ENCODE measurements around the gene SELENOM.
"Not testable (repeated sequence)": the region's sequence is repeated elsewhere in the genome, so short reads cannot be mapped to it uniquely, and the experiment has no call there.

SELENOM gene

DNA sequence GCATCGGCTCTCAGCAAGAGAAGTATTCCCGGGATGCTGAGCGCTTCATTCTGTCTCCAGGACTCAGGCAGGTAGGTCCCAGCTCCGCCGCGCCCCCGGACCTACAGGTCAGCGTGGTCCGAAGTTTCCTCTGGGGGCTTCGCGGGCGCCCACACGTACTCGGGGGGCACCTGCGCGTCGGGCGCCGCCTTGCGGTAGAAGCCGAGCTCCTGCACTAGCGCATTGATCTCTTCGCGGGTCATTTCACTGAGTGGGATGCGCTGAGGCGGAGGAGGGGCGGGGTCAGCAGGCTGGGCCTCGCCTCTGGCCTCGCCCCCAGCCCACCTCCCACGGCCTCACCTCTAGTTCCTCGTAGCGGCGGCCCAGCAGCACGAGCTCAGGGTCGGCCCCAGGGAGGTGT, 2.5 kb downstream of the SELENOM start:
- DNase-seq, result peak in 1 of 5 experiments; percentile 19

- DNase-seq, result no peak
These were observed 3.3 kb downstream of the SELENOM start for GRCh38 chr22:31103899-31104694.

GRCh38 chr22:31103111-31103510, 4.3 kb downstream of the SELENOM start:
- no peak for DNase-seq

DNA sequence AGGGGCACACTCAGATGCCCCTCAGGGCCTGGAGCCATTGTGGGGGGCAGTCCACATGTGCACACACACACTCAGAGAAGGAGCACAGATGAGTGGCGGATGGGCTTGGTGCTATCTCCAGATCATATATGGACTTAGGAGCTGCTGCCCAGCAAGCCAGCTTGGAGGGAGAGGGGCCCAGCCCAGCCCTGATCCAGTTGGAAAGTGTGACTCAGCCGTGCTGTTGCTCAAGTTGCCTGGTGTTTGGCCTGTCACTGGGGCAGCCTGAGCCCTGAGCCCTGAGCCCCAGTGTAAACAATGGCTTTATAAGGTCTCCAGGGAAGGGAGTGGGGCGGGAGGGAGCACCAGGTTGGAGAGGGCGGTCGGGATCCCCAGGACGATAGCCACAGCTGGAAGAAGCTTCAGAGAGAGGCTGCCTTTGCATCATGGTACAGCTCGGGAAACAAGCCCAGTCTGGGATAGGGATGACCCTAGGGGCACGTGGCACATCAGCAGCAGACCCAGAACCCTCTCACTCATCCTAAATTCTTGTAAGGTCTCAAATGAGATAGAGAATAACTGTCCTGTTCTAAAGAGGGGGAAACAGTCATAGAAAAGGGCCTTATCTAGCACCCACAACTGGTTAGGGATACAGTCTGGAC, 4.8 kb downstream of the SELENOM start:
- DNase-seq, result no peak

DNA sequence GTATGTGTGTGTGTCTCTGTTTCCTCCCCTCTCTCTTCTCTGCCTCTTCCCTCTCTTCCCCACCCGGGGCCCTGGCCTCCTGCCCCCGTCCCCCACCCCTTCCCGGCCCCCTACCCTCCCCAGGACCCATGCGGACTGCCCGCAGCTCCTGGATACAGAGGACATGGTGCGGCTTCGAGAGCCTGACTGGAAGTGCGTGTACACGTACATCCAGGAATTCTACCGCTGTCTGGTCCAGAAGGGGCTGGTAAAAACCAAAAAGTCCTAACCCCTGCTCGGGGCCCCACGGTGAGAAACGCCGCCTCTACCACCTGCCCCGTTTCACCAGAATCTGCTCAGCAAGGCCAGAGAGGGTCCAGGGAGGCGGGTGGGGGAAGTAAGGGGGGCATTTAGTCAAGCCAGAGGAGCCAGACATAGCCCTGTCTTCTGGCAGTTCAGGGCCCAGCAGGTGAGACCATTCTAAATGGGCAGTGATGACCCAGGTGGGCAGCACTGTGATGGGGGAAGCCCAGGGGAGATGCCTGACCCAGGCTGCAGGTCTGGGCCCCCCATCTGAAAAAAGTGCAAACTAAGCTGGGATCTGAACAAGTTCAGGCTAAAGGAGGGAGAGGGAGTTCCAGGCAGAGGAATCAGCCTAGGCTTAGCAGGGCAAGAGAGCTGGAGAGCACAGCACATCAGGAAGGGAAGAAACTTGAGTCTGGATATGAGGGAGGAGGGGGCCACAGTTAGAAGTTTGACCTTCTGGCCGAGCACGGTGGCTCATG, 6.4 kb downstream of the SELENOM start:
- no peak for DNase-seq

- no peak for DNase-seq
These were observed 7.3 kb downstream of the SELENOM start for GRCh38 chr22:31099841-31100761.

DNA sequence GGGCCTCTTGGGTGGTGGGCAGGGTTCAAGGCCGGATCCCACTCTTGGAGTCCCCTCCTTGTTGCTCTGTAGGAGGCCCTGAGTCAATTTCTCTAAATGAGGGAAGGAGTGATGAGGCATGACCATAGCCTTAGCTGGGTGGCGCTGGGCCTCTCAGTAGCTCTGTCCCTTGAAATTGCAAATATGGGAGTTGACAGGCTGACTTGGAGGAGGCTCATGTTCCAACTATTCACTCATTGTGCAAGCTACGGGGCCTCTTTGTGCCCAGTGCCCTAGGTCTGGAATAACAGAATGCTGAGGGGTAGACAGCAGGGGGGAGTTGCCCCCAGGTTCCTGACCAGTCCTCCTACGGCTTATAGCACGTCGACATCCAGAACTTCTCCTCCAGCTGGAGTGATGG, 8.0 kb downstream of the SELENOM start:
- no peak for DNase-seq

GRCh38 chr22:31098632-31099110, 8.7 kb downstream of the SELENOM start:
- DNase-seq, result no peak

DNA sequence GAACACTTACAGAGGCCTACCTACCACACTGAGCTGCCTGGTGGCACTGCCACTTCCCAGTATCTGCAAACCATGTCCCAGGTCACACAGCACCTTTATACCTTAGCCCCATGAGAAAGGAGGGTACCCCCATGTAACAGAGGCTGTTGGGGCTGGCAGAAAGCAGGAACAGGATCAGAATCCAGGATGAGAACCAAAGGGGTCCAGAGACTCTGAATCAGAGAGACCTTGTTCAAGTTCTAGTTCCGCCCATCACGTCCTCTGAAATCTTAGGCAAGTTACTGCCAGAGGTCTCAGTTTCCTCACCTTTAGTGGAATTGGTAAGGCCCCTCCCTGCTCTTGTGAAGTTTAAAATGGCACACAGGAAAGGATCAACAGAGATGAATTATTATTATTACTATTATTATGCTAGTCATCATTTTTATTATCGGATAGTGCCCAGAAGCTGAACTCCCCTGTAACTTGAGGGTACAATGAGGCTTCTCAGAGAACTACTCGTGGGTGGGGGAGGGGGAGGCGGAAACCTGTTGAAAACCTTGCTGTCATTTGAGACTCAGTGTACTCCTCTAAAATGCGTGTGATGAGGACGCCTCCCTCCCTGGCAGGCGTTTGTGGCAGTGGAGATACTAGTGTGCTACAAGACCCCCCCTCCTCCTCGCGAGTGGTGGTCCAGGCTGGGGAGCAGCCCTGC, 9.3 kb downstream of the SELENOM start:
- no peak for DNase-seq

- not testable (repeated sequence) for DNase-seq
These were observed 9.8 kb downstream of the SELENOM start for GRCh38 chr22:31097539-31097938.

GRCh38 chr22:31096657-31097279, 10.6 kb downstream of the SELENOM start:
- DNase-seq, result no peak

DNA sequence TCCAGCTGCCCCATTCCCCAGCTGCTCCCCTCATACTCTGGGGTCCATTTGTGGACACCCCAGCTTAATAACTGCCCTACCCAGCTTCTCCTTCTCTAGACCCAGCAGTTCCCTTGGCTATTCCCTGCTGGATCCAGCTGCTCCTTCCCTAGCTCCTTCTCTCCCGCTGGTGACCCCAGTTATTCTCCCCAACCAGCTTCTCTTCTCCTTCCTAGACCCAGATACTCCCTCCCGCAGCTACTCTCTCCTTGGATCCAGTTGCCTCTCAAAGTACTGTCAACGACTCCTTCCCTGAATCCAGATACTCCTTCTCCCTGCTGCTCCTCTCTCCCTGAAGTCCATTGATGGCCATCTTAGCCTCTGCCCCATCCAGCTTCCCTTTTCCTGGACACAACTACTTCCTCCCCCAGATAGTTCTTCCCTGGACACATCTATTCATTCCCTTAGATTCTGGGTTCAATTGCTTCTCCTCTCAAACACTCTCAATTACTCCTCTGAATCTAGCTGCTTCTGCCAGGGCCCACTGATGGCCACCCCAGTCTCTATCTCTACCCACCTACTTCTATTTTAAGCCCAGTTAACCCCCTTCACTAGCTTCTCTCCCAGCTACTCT, 11.6 kb downstream of the SELENOM start:
- no peak for DNase-seq

DNA sequence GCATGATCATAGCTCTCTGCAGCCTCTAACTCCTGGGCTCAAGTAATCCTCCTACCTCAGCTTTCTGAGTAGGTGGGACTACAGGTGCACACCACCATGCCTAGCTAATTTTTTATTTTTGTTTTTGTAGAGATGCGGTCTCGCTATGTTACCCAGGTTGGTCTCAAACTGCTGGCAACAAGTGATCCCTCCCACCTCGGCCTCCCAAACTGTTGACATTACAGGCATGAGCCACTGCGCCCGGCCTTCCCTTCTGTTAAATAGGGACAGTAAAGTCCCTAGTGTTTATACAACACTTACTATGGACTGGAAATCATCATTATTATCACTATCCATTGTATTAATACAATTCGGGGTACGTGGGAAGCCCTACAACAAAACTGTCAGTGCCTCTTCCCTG, 12.6 kb downstream of the SELENOM start:
- no peak for DNase-seq

DNA sequence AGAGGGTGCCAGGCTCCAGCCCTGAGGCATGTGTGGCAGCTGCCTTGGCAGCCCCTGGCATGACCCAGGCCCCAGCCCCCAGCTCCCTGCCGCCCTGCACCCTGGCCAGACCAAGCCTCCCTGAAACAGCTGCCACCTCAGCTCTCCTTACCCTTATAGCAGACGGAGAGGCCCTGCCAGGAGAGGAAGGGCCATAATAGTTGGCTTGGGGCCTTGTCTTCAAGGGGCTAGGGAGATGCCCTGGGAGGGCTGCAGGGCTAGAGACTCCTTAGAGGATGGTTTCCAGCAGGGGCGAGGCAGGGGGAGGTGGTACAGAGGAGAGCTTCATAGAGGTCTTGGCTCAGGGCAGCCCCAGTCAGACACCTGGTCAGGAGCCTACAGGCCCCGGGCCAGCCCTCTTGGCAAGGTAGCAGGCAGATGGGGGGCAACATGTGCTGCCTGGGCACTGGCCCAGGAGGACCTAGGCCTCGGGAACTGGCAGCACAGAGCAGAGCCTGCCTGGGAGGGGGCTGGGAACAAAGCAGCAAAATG, 13.3 kb downstream of the SELENOM start:
- no peak for DNase-seq

GRCh38 chr22:31093086-31093850, 14.1 kb downstream of the SELENOM start:
- DNase-seq, result no peak

DNA sequence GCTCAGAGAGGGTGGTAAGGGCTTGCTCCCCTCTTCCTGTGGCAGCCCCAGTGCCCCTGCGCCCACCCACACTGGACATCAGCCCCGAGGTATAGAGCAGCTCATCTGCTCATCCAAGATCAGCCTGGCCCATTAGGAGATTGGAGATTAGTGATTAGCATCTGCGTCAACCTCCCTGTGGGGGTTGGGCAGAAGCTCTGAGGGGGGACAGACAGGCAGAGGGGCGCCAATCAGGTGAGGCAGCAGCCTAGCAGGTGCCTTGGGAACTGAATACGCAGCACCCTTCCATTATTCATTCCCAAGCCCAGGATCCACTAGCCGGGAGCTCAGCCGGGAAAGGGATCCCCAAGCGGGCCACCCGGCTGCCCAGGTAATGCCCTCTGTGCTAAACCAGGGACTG, 15.2 kb downstream of the SELENOM start:
- no peak for DNase-seq

GRCh38 chr22:31091106-31091975, 16.0 kb downstream of the SELENOM start:
- no peak for DNase-seq

- DNase-seq, result no peak
These were observed 16.9 kb downstream of the SELENOM start for GRCh38 chr22:31090217-31091085.
